Adipocyte (in vitro differentiated cells): ENCODE measurements around the gene FLT1.

Experiments
- DNase-seq: peaks from one replicate; pipeline ENCODE4 v3.0.0-alpha.2; 2015; ENCODE audit warnings: low read depth
- H3K27me3 ChIP-seq: replicated peaks from 2 replicates; pipeline ENCODE4 v1.7.0; 2013; ENCODE audit warnings: mild to moderate bottlenecking, low read length, moderate library complexity; ENCODE audit not compliant: control insufficient read depth, insufficient read depth
- H3K36me3 ChIP-seq: 2 replicates; pipeline ENCODE4 v1.7.0; 2013; ENCODE audit warnings: low read length, mild to moderate bottlenecking, moderate library complexity; ENCODE audit not compliant: control insufficient read depth, insufficient read depth, severe bottlenecking
- H3K4me1 ChIP-seq: 2 replicates; pipeline ENCODE4 v1.7.0; 2013; ENCODE audit warnings: mild to moderate bottlenecking, low read length, moderate library complexity; ENCODE audit not compliant: control insufficient read depth, insufficient read depth
- H3K4me3 ChIP-seq: 2 replicates; pipeline ENCODE4 v1.7.0; 2013; ENCODE audit warnings: mild to moderate bottlenecking, low read length, moderate library complexity
- H3K9ac ChIP-seq: 2 replicates; pipeline ENCODE4 v1.7.0; 2013; ENCODE audit warnings: mild to moderate bottlenecking, low read length, moderate library complexity
- H3K9me3 ChIP-seq: 2 replicates; pipeline ENCODE4 v1.7.0; 2013; ENCODE audit warnings: mild to moderate bottlenecking, low read length, moderate library complexity; ENCODE audit not compliant: control insufficient read depth

The FLT1 gene

GRCh38 chr13:28396053-28396452, 98.9 kb downstream of the FLT1 start:
- Histone ChIP-seq H3K9ac (no peak overlapping the region), H3K27me3 (no peaks in the 10 kb centered on the region), H3K9me3 (no peaks in the 10 kb centered on the region), H3K4me1 (peaks cover 6% of the 10 kb centered on the region), H3K36me3 (no peaks in the 10 kb centered on the region), H3K4me3 (no peak overlapping the region)
- no peak for DNase-seq

GRCh38 chr13:28394422-28394821, 100.5 kb downstream of the FLT1 start:
- H3K4me1 ChIP-seq, result peaks cover 6% of the 10 kb centered on the region
- H3K9me3 ChIP-seq, result no peaks in the 10 kb centered on the region
- H3K4me3 ChIP-seq, result no peak overlapping the region

GRCh38 chr13:28392896-28393505, 101.9 kb downstream of the FLT1 start:
- Histone ChIP-seq H3K4me3 (no peak overlapping the region), H3K9me3 (no peaks in the 10 kb centered on the region), H3K27me3 (peaks cover 11% of the 10 kb centered on the region), H3K9ac (no peak overlapping the region), H3K36me3 (no peaks in the 10 kb centered on the region), H3K4me1 (peaks cover 6% of the 10 kb centered on the region)
- DNase-seq, result no peak

More at GRCh38 chr13:28394422-28394821, 100.5 kb downstream of the FLT1 start:
- Histone ChIP-seq H3K27me3 (peaks cover 5% of the 10 kb centered on the region), H3K36me3 (no peaks in the 10 kb centered on the region), H3K9ac (no peak overlapping the region)
- DNase-seq, result no peak

GRCh38 chr13:28392428-28392827, 102.5 kb downstream of the FLT1 start:
- DNase-seq, result no peak
- Histone ChIP-seq H3K4me3 (no peak overlapping the region), H3K36me3 (no peaks in the 10 kb centered on the region)

GRCh38 chr13:28387740-28388501, 107.0 kb downstream of the FLT1 start:
- peaks cover 17% of the 10 kb centered on the region for H3K27me3 ChIP-seq
- no peaks in the 10 kb centered on the region for H3K9me3 ChIP-seq
- no peak overlapping the region for H3K9ac ChIP-seq
- H3K4me1 ChIP-seq, result peaks cover 6% of the 10 kb centered on the region
- DNase-seq, result no peak
- no peak overlapping the region for H3K4me3 ChIP-seq
- H3K36me3 ChIP-seq, result no peaks in the 10 kb centered on the region

More at GRCh38 chr13:28392428-28392827, 102.5 kb downstream of the FLT1 start:
- Histone ChIP-seq H3K9me3 (no peaks in the 10 kb centered on the region), H3K4me1 (peaks cover 6% of the 10 kb centered on the region), H3K27me3 (peaks cover 11% of the 10 kb centered on the region), H3K9ac (no peak overlapping the region)

- no peaks in the 10 kb centered on the region for H3K36me3 ChIP-seq
- no peaks in the 10 kb centered on the region for H3K4me1 ChIP-seq
- no peaks in the 10 kb centered on the region for H3K9me3 ChIP-seq
- no peak overlapping the region for H3K4me3 ChIP-seq
- no peak overlapping the region for H3K9ac ChIP-seq
- peaks cover 17% of the 10 kb centered on the region for H3K27me3 ChIP-seq
- DNase-seq, result no peak
Observed at GRCh38 chr13:28385362-28385761, 109.6 kb downstream of the FLT1 start.

GRCh38 chr13:28384789-28385188, 110.1 kb downstream of the FLT1 start:
- no peak for DNase-seq

GRCh38 chr13:28380319-28380718, 114.6 kb downstream of the FLT1 start:
- Histone ChIP-seq H3K36me3 (no peaks in the 10 kb centered on the region), H3K9ac (no peak overlapping the region), H3K4me3 (no peak overlapping the region), H3K9me3 (no peaks in the 10 kb centered on the region), H3K27me3 (peaks cover 11% of the 10 kb centered on the region), H3K4me1 (peaks cover 5% of the 10 kb centered on the region)
- DNase-seq, result no peak

More at GRCh38 chr13:28384789-28385188, 110.1 kb downstream of the FLT1 start:
- Histone ChIP-seq H3K9me3 (no peaks in the 10 kb centered on the region), H3K4me3 (no peak overlapping the region), H3K4me1 (no peaks in the 10 kb centered on the region), H3K36me3 (no peaks in the 10 kb centered on the region), H3K27me3 (peaks cover 16% of the 10 kb centered on the region), H3K9ac (no peak overlapping the region)

GRCh38 chr13:28379371-28380083, 115.4 kb downstream of the FLT1 start:
- no peaks in the 10 kb centered on the region for H3K36me3 ChIP-seq
- H3K9ac ChIP-seq, result no peak overlapping the region
- DNase-seq, result no peak
- peaks cover 11% of the 10 kb centered on the region for H3K27me3 ChIP-seq
- H3K4me1 ChIP-seq, result peaks cover 5% of the 10 kb centered on the region
- no peaks in the 10 kb centered on the region for H3K9me3 ChIP-seq
- no peak overlapping the region for H3K4me3 ChIP-seq

- DNase-seq, result no peak
- H3K36me3 ChIP-seq, result no peaks in the 10 kb centered on the region
- no peak overlapping the region for H3K9ac ChIP-seq
- H3K9me3 ChIP-seq, result no peaks in the 10 kb centered on the region
- peaks cover 5% of the 10 kb centered on the region for H3K4me1 ChIP-seq
- H3K4me3 ChIP-seq, result no peak overlapping the region
- peaks cover 11% of the 10 kb centered on the region for H3K27me3 ChIP-seq
Observed at GRCh38 chr13:28376604-28377003, 118.3 kb downstream of the FLT1 start.

GRCh38 chr13:28375250-28375930, 119.5 kb downstream of the FLT1 start:
- H3K4me1 ChIP-seq, result peaks cover 5% of the 10 kb centered on the region
- H3K9ac ChIP-seq, result no peak overlapping the region
- no peak overlapping the region for H3K4me3 ChIP-seq
- no peak for DNase-seq
- H3K9me3 ChIP-seq, result no peaks in the 10 kb centered on the region
- no peaks in the 10 kb centered on the region for H3K36me3 ChIP-seq
- peaks cover 11% of the 10 kb centered on the region for H3K27me3 ChIP-seq
